ENCODE results near the gene C3orf20. TPM values are rescaled to one million over a fixed set of nuclear protein-coding genes. Genes with fewer than 3 reads are reported as not detected.

The C3orf20 gene
- total RNA-seq, 1 donor = 0.21 TPM

GRCh38 chr3:14676881-14677280 is 1.9 kb downstream of the C3orf20 start:
- H3K27me3 ChIP-seq (ENCODE audit: insufficient read depth, low read length) = no peaks in the 10 kb centered on the region

GRCh38 chr3:14678015-14678503 is 3.1 kb downstream of the C3orf20 start:
- peaks cover 5% of the 10 kb centered on the region for H3K9me3 ChIP-seq (ENCODE audit: low read depth, low read length)
- H3K4me3 ChIP-seq (ENCODE audit: low read length) = no peak overlapping the region
- no peaks in the 10 kb centered on the region for H3K27me3 ChIP-seq (ENCODE audit: insufficient read depth, low read length)
- H3K4me1 ChIP-seq (ENCODE audit: insufficient read depth, low read length) = no peaks in the 10 kb centered on the region

More at GRCh38 chr3:14676881-14677280, 1.9 kb downstream of the C3orf20 start:
- peaks cover 5% of the 10 kb centered on the region for H3K9me3 ChIP-seq (ENCODE audit: low read depth, low read length)
- H3K4me3 ChIP-seq (ENCODE audit: low read length) = no peak overlapping the region
- H3K4me1 ChIP-seq (ENCODE audit: insufficient read depth, low read length) = no peaks in the 10 kb centered on the region

GRCh38 chr3:14680115-14680514 is 5.2 kb downstream of the C3orf20 start:
- H3K27me3 ChIP-seq (ENCODE audit: insufficient read depth, low read length) = no peaks in the 10 kb centered on the region
- no peak overlapping the region for H3K4me3 ChIP-seq (ENCODE audit: low read length)
- H3K9me3 ChIP-seq (ENCODE audit: low read depth, low read length) = peaks cover 5% of the 10 kb centered on the region
- H3K4me1 ChIP-seq (ENCODE audit: insufficient read depth, low read length) = no peaks in the 10 kb centered on the region

GRCh38 chr3:14680716-14681115 is 5.8 kb downstream of the C3orf20 start:
- Histone ChIP-seq H3K9me3 (ENCODE audit: low read depth, low read length) (peaks cover 5% of the 10 kb centered on the region), H3K4me1 (ENCODE audit: insufficient read depth, low read length) (no peaks in the 10 kb centered on the region), H3K4me3 (ENCODE audit: low read length) (no peak overlapping the region), H3K27me3 (ENCODE audit: insufficient read depth, low read length) (no peaks in the 10 kb centered on the region)

GRCh38 chr3:14684447-14684846 is 9.5 kb downstream of the C3orf20 start:
- no peaks in the 10 kb centered on the region for H3K27me3 ChIP-seq (ENCODE audit: insufficient read depth, low read length)
- peaks cover 2% of the 10 kb centered on the region for H3K4me1 ChIP-seq (ENCODE audit: insufficient read depth, low read length)
- peaks cover 5% of the 10 kb centered on the region for H3K9me3 ChIP-seq (ENCODE audit: low read depth, low read length)
- no peak overlapping the region for H3K4me3 ChIP-seq (ENCODE audit: low read length)

GRCh38 chr3:14685179-14685578 is 10.2 kb downstream of the C3orf20 start:
- Histone ChIP-seq H3K4me1 (ENCODE audit: insufficient read depth, low read length) (peaks cover 9% of the 10 kb centered on the region), H3K4me3 (ENCODE audit: low read length) (no peak overlapping the region), H3K27me3 (ENCODE audit: insufficient read depth, low read length) (no peaks in the 10 kb centered on the region), H3K9me3 (ENCODE audit: low read depth, low read length) (peaks cover under 1% of the 10 kb centered on the region)

GRCh38 chr3:14687360-14687759 is 12.4 kb downstream of the C3orf20 start:
- Histone ChIP-seq H3K27me3 (ENCODE audit: insufficient read depth, low read length) (no peaks in the 10 kb centered on the region), H3K9me3 (ENCODE audit: low read depth, low read length) (no peaks in the 10 kb centered on the region), H3K4me1 (ENCODE audit: insufficient read depth, low read length) (peaks cover 21% of the 10 kb centered on the region), H3K4me3 (ENCODE audit: low read length) (no peak overlapping the region)

GRCh38 chr3:14688525-14688924 is 13.6 kb downstream of the C3orf20 start:
- no peaks in the 10 kb centered on the region for H3K9me3 ChIP-seq (ENCODE audit: low read depth, low read length)
- H3K4me3 ChIP-seq (ENCODE audit: low read length) = no peak overlapping the region
- no peaks in the 10 kb centered on the region for H3K27me3 ChIP-seq (ENCODE audit: insufficient read depth, low read length)
- peaks cover 21% of the 10 kb centered on the region for H3K4me1 ChIP-seq (ENCODE audit: insufficient read depth, low read length)

GRCh38 chr3:14689247-14689980 is 14.5 kb downstream of the C3orf20 start:
- H3K4me3 ChIP-seq (ENCODE audit: low read length) = no peak overlapping the region
- peaks cover 21% of the 10 kb centered on the region for H3K4me1 ChIP-seq (ENCODE audit: insufficient read depth, low read length)
- no peaks in the 10 kb centered on the region for H3K9me3 ChIP-seq (ENCODE audit: low read depth, low read length)
- no peaks in the 10 kb centered on the region for H3K27me3 ChIP-seq (ENCODE audit: insufficient read depth, low read length)

GRCh38 chr3:14691239-14691638 is 16.3 kb downstream of the C3orf20 start:
- no peaks in the 10 kb centered on the region for H3K9me3 ChIP-seq (ENCODE audit: low read depth, low read length)
- no peak overlapping the region for H3K4me3 ChIP-seq (ENCODE audit: low read length)
- peaks cover 21% of the 10 kb centered on the region for H3K4me1 ChIP-seq (ENCODE audit: insufficient read depth, low read length)
- H3K27me3 ChIP-seq (ENCODE audit: insufficient read depth, low read length) = no peaks in the 10 kb centered on the region

- H3K27me3 ChIP-seq (ENCODE audit: insufficient read depth, low read length) = no peaks in the 10 kb centered on the region
- peaks cover 21% of the 10 kb centered on the region for H3K4me1 ChIP-seq (ENCODE audit: insufficient read depth, low read length)
- no peaks in the 10 kb centered on the region for H3K9me3 ChIP-seq (ENCODE audit: low read depth, low read length)
- no peak overlapping the region for H3K4me3 ChIP-seq (ENCODE audit: low read length)
Observed at GRCh38 chr3:14691719-14692118, 16.8 kb downstream of the C3orf20 start.

GRCh38 chr3:14698601-14699244 is 23.8 kb downstream of the C3orf20 start:
- no peaks in the 10 kb centered on the region for H3K27me3 ChIP-seq (ENCODE audit: insufficient read depth, low read length)

GRCh38 chr3:14699643-14700042 is 24.7 kb downstream of the C3orf20 start:
- H3K4me3 ChIP-seq (ENCODE audit: low read length) = no peak overlapping the region
- H3K9me3 ChIP-seq (ENCODE audit: low read depth, low read length) = no peaks in the 10 kb centered on the region
- H3K4me1 ChIP-seq (ENCODE audit: insufficient read depth, low read length) = no peaks in the 10 kb centered on the region
- no peaks in the 10 kb centered on the region for H3K27me3 ChIP-seq (ENCODE audit: insufficient read depth, low read length)

More at GRCh38 chr3:14698601-14699244, 23.8 kb downstream of the C3orf20 start:
- Histone ChIP-seq H3K9me3 (ENCODE audit: low read depth, low read length) (no peaks in the 10 kb centered on the region), H3K4me3 (ENCODE audit: low read length) (no peak overlapping the region), H3K4me1 (ENCODE audit: insufficient read depth, low read length) (no peaks in the 10 kb centered on the region)

- H3K4me3 ChIP-seq (ENCODE audit: low read length) = no peak overlapping the region
- no peaks in the 10 kb centered on the region for H3K9me3 ChIP-seq (ENCODE audit: low read depth, low read length)
- no peaks in the 10 kb centered on the region for H3K4me1 ChIP-seq (ENCODE audit: insufficient read depth, low read length)
- no peaks in the 10 kb centered on the region for H3K27me3 ChIP-seq (ENCODE audit: insufficient read depth, low read length)
Observed at GRCh38 chr3:14700891-14701290, 25.9 kb downstream of the C3orf20 start.

- H3K9me3 ChIP-seq (ENCODE audit: low read depth, low read length) = no peaks in the 10 kb centered on the region
- no peak overlapping the region for H3K4me3 ChIP-seq (ENCODE audit: low read length)
- H3K4me1 ChIP-seq (ENCODE audit: insufficient read depth, low read length) = no peaks in the 10 kb centered on the region
- no peaks in the 10 kb centered on the region for H3K27me3 ChIP-seq (ENCODE audit: insufficient read depth, low read length)
Observed at GRCh38 chr3:14701676-14702075, 26.7 kb downstream of the C3orf20 start.

Data from mononuclear cell (primary cell).